IMR-90 (cell line): ENCODE measurements around the gene MCF2L2. TPM values are rescaled to one million over a fixed set of nuclear protein-coding genes. Genes with fewer than 3 reads are reported as not detected.

Experiments used
- ATAC-seq: fragments of 200-7000 bp; cut with Tn5 transposase; 2 replicates; pipeline ENCODE4 v1.9.1; 2020; ENCODE audit warnings: low read depth, mild to moderate bottlenecking, moderate library complexity
- BruUV-seq: library from RNA; stranded (reverse); fragments of 400-500 nt; replicated peaks from 2 replicates; lab custom pipeline; 2021; lab: Mats Ljungman, UMichigan
- CTCF ChIA-PET: fragments of 300-600 bp; formaldehyde crosslinking; extraction: SDS; loops from one replicate; lab custom pipeline; 2021; ENCODE audit warnings: antibody characterized with exemption; lab: Yijun Ruan, JAX
- POLR2A ChIA-PET: fragments of 300-600 bp; sonication (Branson Sonifier 250); formaldehyde crosslinking; loops from one replicate; lab custom pipeline; 2022; ENCODE audit warnings: antibody characterized with exemption; ENCODE audit not compliant: unreplicated experiment; lab: Charles Lee
- DNase-seq: peaks from one replicate; pipeline ENCODE4 v3.0.0; 2013
- H2AFZ ChIP-seq: replicated peaks from 2 replicates; pipeline ENCODE3; 2013; ENCODE audit warnings: low read length, mild to moderate bottlenecking; ENCODE audit not compliant: poor library complexity
- H2AK5ac ChIP-seq: 2 replicates; pipeline ENCODE4 v1.6.1; 2013; ENCODE audit warnings: low read depth, low read length, inconsistent platforms
- H2AK9ac ChIP-seq: replicated peaks from 2 replicates; pipeline ENCODE3; 2013; ENCODE audit warnings: mild to moderate bottlenecking, low read depth, low read length, moderate library complexity; ENCODE audit not compliant: poor library complexity
- H2BK120ac ChIP-seq: 2 replicates; pipeline ENCODE4 v1.6.1; 2013; ENCODE audit warnings: low read depth, low read length, inconsistent platforms
- H2BK15ac ChIP-seq: 3 replicates; pipeline ENCODE4 v1.6.1; 2013; ENCODE audit warnings: low read depth, low read length, inconsistent platforms
- H2BK20ac ChIP-seq: 2 replicates; pipeline ENCODE4 v1.6.1; 2013; ENCODE audit warnings: low read depth, mild to moderate bottlenecking, inconsistent platforms, low read length, moderate library complexity
- H2BK5ac ChIP-seq: 2 replicates; pipeline ENCODE4 v1.6.1; 2013; ENCODE audit warnings: mild to moderate bottlenecking, low read depth, low read length, inconsistent platforms; ENCODE audit not compliant: poor library complexity, severe bottlenecking
- H3K14ac ChIP-seq: replicated peaks from 2 replicates; pipeline ENCODE4 v1.6.1; 2013; ENCODE audit warnings: low read depth, low read length, inconsistent platforms
- H3K18ac ChIP-seq: 2 replicates; pipeline ENCODE4 v1.6.1; 2013; ENCODE audit warnings: low read depth, low read length, control low read depth
- H3K23ac ChIP-seq: 2 replicates; pipeline ENCODE4 v1.6.1; 2013; ENCODE audit warnings: low read depth, low read length, inconsistent platforms
- H3K27ac ChIP-seq: 2 replicates; pipeline ENCODE4 v1.5.1; 2013; ENCODE audit warnings: mild to moderate bottlenecking, control low read depth, low read length; ENCODE audit not compliant: insufficient read depth
- H3K27me3 ChIP-seq: 2 replicates; pipeline ENCODE4 v1.6.1; 2013; ENCODE audit warnings: low read length; ENCODE audit not compliant: control insufficient read depth, insufficient read depth
- H3K36me3 ChIP-seq: 2 replicates; pipeline ENCODE4 v1.6.1; 2013; ENCODE audit warnings: low read length, mixed read lengths; ENCODE audit not compliant: control insufficient read depth, insufficient read depth
- H3K4ac ChIP-seq: 2 replicates; pipeline ENCODE4 v1.6.1; 2013; ENCODE audit warnings: low read depth, low read length, inconsistent platforms
- H3K4me1 ChIP-seq: 2 replicates; pipeline ENCODE4 v1.6.1; 2013; ENCODE audit warnings: low read length, mixed read lengths; ENCODE audit not compliant: control insufficient read depth, insufficient read depth
- H3K4me2 ChIP-seq: 2 replicates; pipeline ENCODE4 v1.6.1; 2013; ENCODE audit warnings: low read depth, mild to moderate bottlenecking, control low read depth, low read length, moderate library complexity
- H3K4me3 ChIP-seq: 2 replicates; pipeline ENCODE4 v1.5.1; 2013; ENCODE audit warnings: low read depth, mild to moderate bottlenecking, control low read depth, low read length, moderate library complexity; ENCODE audit not compliant: insufficient read depth
- H3K56ac ChIP-seq: 2 replicates; pipeline ENCODE4 v1.6.1; 2013; ENCODE audit warnings: low read length, inconsistent platforms; ENCODE audit not compliant: insufficient read depth; ENCODE audit errors: extremely low read depth
- H3K79me1 ChIP-seq, 2 experiments: 2 replicates each; pipeline ENCODE4 v1.6.1; 2013; ENCODE audit warnings: low read length in 2 of 2, inconsistent platforms in 1 of 2, low read depth in 1 of 2
- H3K9ac ChIP-seq: 2 replicates; pipeline ENCODE4 v1.6.1; 2013; ENCODE audit warnings: low read depth, low read length, control low read depth
- H3K9me1 ChIP-seq: 2 replicates; pipeline ENCODE4 v1.6.1; 2013; ENCODE audit warnings: low read length, inconsistent platforms; ENCODE audit not compliant: insufficient read depth
- H3K9me3 ChIP-seq: 2 replicates; pipeline ENCODE4 v1.6.1; 2013; ENCODE audit warnings: low read length; ENCODE audit not compliant: control insufficient read depth, insufficient read depth
- H4K20me1 ChIP-seq: 2 replicates; pipeline ENCODE4 v1.6.1; 2013; ENCODE audit warnings: low read length, inconsistent platforms; ENCODE audit not compliant: insufficient read depth
- H4K5ac ChIP-seq: 2 replicates; pipeline ENCODE4 v1.6.1; 2013; ENCODE audit warnings: mild to moderate bottlenecking, low read depth, low read length, control low read depth
- H4K8ac ChIP-seq, 2 experiments: 2 replicates each; pipeline ENCODE4 v1.6.1; 2013; ENCODE audit warnings: low read depth in 2 of 2, low read length in 2 of 2, control low read depth in 1 of 2, inconsistent platforms in 1 of 2
- H4K91ac ChIP-seq: 2 replicates; pipeline ENCODE4 v1.6.1; 2013; ENCODE audit warnings: low read depth, low read length, inconsistent platforms; ENCODE audit not compliant: insufficient read depth
- BHLHE40 ChIP-seq: fragments of 150-350 bp; IDR thresholded peaks from 2 replicates; pipeline ENCODE4 v1.6.1; 2016; ENCODE audit warnings: mild to moderate bottlenecking, low read depth, low read length
- CEBPB ChIP-seq: IDR thresholded peaks from 2 replicates; pipeline ENCODE4 v1.6.1; 2012; ENCODE audit warnings: low read depth, low read length, improper control_type of control experiment
- CTCF ChIP-seq: conservative IDR thresholded peaks from 2 replicates; pipeline ENCODE4 v1.5.1; 2012; ENCODE audit warnings: mild to moderate bottlenecking, low read depth, low read length, improper control_type of control experiment
- FOS ChIP-seq: fragments of 150-350 bp; IDR thresholded peaks from 2 replicates; pipeline ENCODE4 v1.6.1; 2016; ENCODE audit warnings: low read depth, low read length
- MAFK ChIP-seq: IDR thresholded peaks from 2 replicates; pipeline ENCODE4 v1.6.1; 2012; ENCODE audit warnings: low read depth, low read length, improper control_type of control experiment
- MXI1 ChIP-seq: IDR thresholded peaks from 2 replicates; pipeline ENCODE4 v1.6.1; 2012; ENCODE audit warnings: low read depth, mild to moderate bottlenecking, low read length, moderate library complexity, borderline replicate concordance
- NFE2L2 ChIP-seq: fragments of 150-350 bp; IDR thresholded peaks from 2 replicates; pipeline ENCODE4 v1.6.1; 2016; ENCODE audit warnings: low read depth, mild to moderate bottlenecking, low read length
- POLR2A ChIP-seq: IDR thresholded peaks from 2 replicates; pipeline ENCODE4 v1.6.1; 2012; ENCODE audit warnings: mild to moderate bottlenecking, low read depth, low read length
- RCOR1 ChIP-seq: IDR thresholded peaks from 2 replicates; pipeline ENCODE4 v1.6.1; 2012; ENCODE audit warnings: mild to moderate bottlenecking, low read length, improper control_type of control experiment; ENCODE audit not compliant: insufficient replicate concordance
- RFX5 ChIP-seq: IDR thresholded peaks from 2 replicates; pipeline ENCODE4 v1.8.0; 2012; ENCODE audit warnings: low read depth, mild to moderate bottlenecking, low read length, moderate library complexity
- SMC3 ChIP-seq: fragments of 150-350 bp; IDR thresholded peaks from 2 replicates; pipeline ENCODE4 v1.6.1; 2016; ENCODE audit warnings: low read depth, mild to moderate bottlenecking, antibody characterized with exemption, low read length, moderate library complexity
- USF2 ChIP-seq: fragments of 150-350 bp; IDR thresholded peaks from 2 replicates; pipeline ENCODE4 v1.6.1; 2017; ENCODE audit warnings: mild to moderate bottlenecking, antibody characterized with exemption, low read length, low read depth
- WGBS, 2 experiments: methylation state at CpG; one replicate each; pipeline versions ENCODE4 v1.1.5 to v1.1.7; 2013; ENCODE audit warnings: missing lambda C conversion rate in 2 of 2; ENCODE audit not compliant: insufficient read length in 1 of 2; ENCODE audit errors: extremely low coverage in 2 of 2; 5-methylcytosine and 5-hydroxymethylcytosine counted together
- dilution Hi-C: fragments of 300-500 bp; cut with HindIII; formaldehyde crosslinking; loops from one replicate; pipeline ENCODE4 v1.14.3; 2018; ENCODE audit warnings: low sequenced_read_pairs; ENCODE audit not compliant: unreplicated experiment
- in situ Hi-C: fragments of 300-500 bp; cut with MboI; formaldehyde crosslinking; loops from 3 replicates; pipeline ENCODE4 v1.14.3; 2019; ENCODE audit warnings: low sequenced_read_pairs, inconsistent platforms, mixed read lengths
- intact Hi-C: fragments of 100-400 bp; cut with micrococcal nuclease; formaldehyde crosslinking; loops from 2 replicates; pipeline ENCODE4 v1.10.0; 2022
- polyA plus RNA-seq, 3 experiments: library from polyadenylated mRNA; depleted of rRNA; stranded (reverse); fragments of >200 nt; gene quantifications; 2 replicates each; pipeline ENCODE4 v1.2.3, GENCODE V29; 2012; ENCODE audit warnings: low replicate concordance in 1 of 3
- total RNA-seq: library from RNA; depleted of rRNA; stranded (reverse); fragments of >200 nt; gene quantifications from 2 replicates; pipeline ENCODE4 v1.2.3, GENCODE V29; 2012

MCF2L2 gene
- total and polyA plus RNA-seq, 2 of the 4 experiments (the other 2 are of a cell fraction), result under 0.01 TPM; not detected in 1

GRCh38 chr3:183285828-183286457, 142.5 kb downstream of the MCF2L2 start:
- BruUV-seq, result no TSS peak
- intact Hi-C loops (no loop called here), in situ Hi-C loops (no loop called here), dilution Hi-C loops (no loop called here)
- H2AFZ ChIP-seq, result peak overlapping the region; percentile 71
- H4K8ac ChIP-seq, result no peak overlapping the region; a peak in 1 of 4 replicates
- H3K36me3 ChIP-seq, result no peaks in the 10 kb centered on the region
- peak overlapping the region; percentile 31 for H2AK9ac ChIP-seq
- ChIA-PET POLR2A (no interaction called here), CTCF (interaction anchor here (0.9 kb wide), 1 partner anchor 97 kb away, joined by 3 read pairs; no protein-coding TSS in a partner anchor)
- WGBS, 2 experiments, result no CpG with 5 or more reads among the region's 10 CpGs
- peaks cover 3% of the 10 kb centered on the region; the same call in 1 of the 2 replicates for H3K9me1 ChIP-seq
- H2BK20ac ChIP-seq, result 0 out of 2 replicates have a peak overlapping the region, but pooled peaks have one; percentile 1
- H3K4ac ChIP-seq, result peak overlapping the region; percentile 16; the same call in 1 of the 2 replicates
- no peak overlapping the region for H3K9ac ChIP-seq
- no peaks in the 10 kb centered on the region for H3K27me3 ChIP-seq
- 0 out of 3 replicates have a peak overlapping the region, but pooled peaks have one; percentile 45 for H2BK15ac ChIP-seq
- DNase-seq (peak; percentile 99), ATAC-seq (peak; percentile 86)
- peak overlapping the region; percentile 76; the same call in 1 of the 2 replicates for H2AK5ac ChIP-seq
- no peak overlapping the region for H4K91ac ChIP-seq
- H3K79me1 ChIP-seq, result no peaks in the 10 kb centered on the region
- TF ChIP-seq RCOR1 (peak; percentile 26), CEBPB (peak; percentile 65), CTCF (no peak), MAFK (no peak), USF2 (no peak), MXI1 (no peak), RFX5 (peak; percentile 53; the same call in 1 of the 2 replicates), POLR2A (peak; percentile 22; the same call in 1 of the 2 replicates), NFE2L2 (peak; percentile 72; the same call in 1 of the 2 replicates), SMC3 (no peak), FOS (peak; percentile 88), BHLHE40 (peak; percentile 51; the same call in 1 of the 2 replicates)
- H3K27ac ChIP-seq, result no peak overlapping the region
- no peak overlapping the region for H2BK5ac ChIP-seq
- H4K5ac ChIP-seq, result no peak overlapping the region
- H3K4me2 ChIP-seq, result no peak overlapping the region
- H3K18ac ChIP-seq, result no peak overlapping the region
- peaks cover 4% of the 10 kb centered on the region for H3K4me1 ChIP-seq
- H3K23ac ChIP-seq, result no peak overlapping the region
- H3K4me3 ChIP-seq, result no peak overlapping the region
- no peak overlapping the region for H3K56ac ChIP-seq
- H3K14ac ChIP-seq, result no peak overlapping the region
- no peaks in the 10 kb centered on the region for H3K9me3 ChIP-seq
- no peaks in the 10 kb centered on the region for H4K20me1 ChIP-seq
- H2BK120ac ChIP-seq, result peak overlapping the region; percentile 8; the same call in 1 of the 2 replicates
